Left renal pelvis (tissue), 4 donors: ENCODE data around the gene HSPE1. TPM values are rescaled to one million over a fixed set of nuclear protein-coding genes. Genes with fewer than 3 reads are reported as not detected.

Experiments used
- polyA plus RNA-seq, 4 donors: library from polyadenylated mRNA; unstranded; fragments of 120-200 nt; gene quantifications; one replicate each; pipeline ENCODE4 v1.2.1, GENCODE V29; 2013; ENCODE audit not compliant: insufficient read length in 4 of 4

HSPE1 gene
- polyA plus RNA-seq, 4 donors: 116 to 289 (median 230) TPM

Other genes starting within 250 kb of the HSPE1 start
- gene ANKRD44, start 189.6 kb upstream of the HSPE1 start, polyA plus RNA-seq: 10 to 100 TPM; 12.0 to 25.5 (median 12.4) TPM
- 100 to 1,000 TPM; 476 to 683 (median 543) TPM for gene SF3B1, start 65.4 kb upstream of the HSPE1 start, polyA plus RNA-seq
- gene COQ10B, start 46.8 kb upstream of the HSPE1 start, polyA plus RNA-seq: 10 to 100 TPM; 15.7 to 20.4 (median 17.6) TPM
- 100 to 1,000 TPM; 296 to 683 (median 597) TPM for gene HSPD1, start 539 bp upstream of the HSPE1 start, polyA plus RNA-seq
- gene MOB4, start 15.7 kb downstream of the HSPE1 start, polyA plus RNA-seq: 10 to 100 TPM; 43.2 to 59.4 (median 49.5) TPM
- gene RFTN2, start 175.2 kb downstream of the HSPE1 start, polyA plus RNA-seq: 10 to 100 TPM; 18.3 to 36.6 (median 24.5) TPM
- gene MARS2, start 205.0 kb downstream of the HSPE1 start, polyA plus RNA-seq: 1 to 10 TPM; 2.6 to 8.6 (median 7.5) TPM